Lower lobe of right lung (tissue), 2 donors: ENCODE data around the gene TST. TPM values are rescaled to one million over a fixed set of nuclear protein-coding genes. Genes with fewer than 3 reads are reported as not detected.

ENCODE experiments used
- ATAC-seq, 2 donors: fragments of 200-7000 bp; cut with Tn5 transposase; one replicate each; pipeline ENCODE4 v1.9.1; 2020 to 2022; ENCODE audit warnings: mild to moderate bottlenecking in 2 of 2, moderate library complexity in 2 of 2
- DNase-seq: peaks from one replicate; pipeline ENCODE4 v3.0.0-alpha.2; 2020
- H3K27ac ChIP-seq: fragments of 200-600 bp; one replicate; pipeline ENCODE4 v1.8.0; 2022
- H3K27me3 ChIP-seq: fragments of 200-600 bp; one replicate; pipeline ENCODE4 v1.8.0; 2022; ENCODE audit warnings: low read depth
- H3K36me3 ChIP-seq: fragments of 200-600 bp; one replicate; pipeline ENCODE4 v1.8.0; 2022; ENCODE audit warnings: mild to moderate bottlenecking
- H3K4me1 ChIP-seq: fragments of 200-600 bp; one replicate; pipeline ENCODE4 v1.8.0; 2022
- H3K4me3 ChIP-seq: fragments of 200-600 bp; one replicate; pipeline ENCODE4 v1.8.0; 2022; ENCODE audit warnings: mild to moderate bottlenecking
- H3K9me3 ChIP-seq: fragments of 200-600 bp; one replicate; pipeline ENCODE4 v1.8.0; 2022
- intact Hi-C: fragments of 100-400 bp; cut with DNase I; formaldehyde crosslinking; loops from one replicate; pipeline ENCODE4 v1.11.0; 2022
- total RNA-seq: library from RNA; stranded (reverse); fragmentation: NEBNext Ultra II Directional; extraction: Animal tissue kit (Norgen Biotek cat#: 25700); gene quantifications from one replicate; pipeline ENCODE4 v1.2.1, GENCODE V29; 2021
- TF ChIP-seq, protein P1 (sequence below): fragments of 200-600 bp; IDR thresholded peaks from one replicate; pipeline ENCODE4 v1.8.0; 2022; ENCODE audit warnings: antibody characterized with exemption, mild to moderate bottlenecking
- donor health status: DM: no; HTN: yes; CAD: no; lungs with severe emphysema.

TST gene
- total RNA-seq, 1 donor from 2014 or later = 48.3 TPM

DNA sequence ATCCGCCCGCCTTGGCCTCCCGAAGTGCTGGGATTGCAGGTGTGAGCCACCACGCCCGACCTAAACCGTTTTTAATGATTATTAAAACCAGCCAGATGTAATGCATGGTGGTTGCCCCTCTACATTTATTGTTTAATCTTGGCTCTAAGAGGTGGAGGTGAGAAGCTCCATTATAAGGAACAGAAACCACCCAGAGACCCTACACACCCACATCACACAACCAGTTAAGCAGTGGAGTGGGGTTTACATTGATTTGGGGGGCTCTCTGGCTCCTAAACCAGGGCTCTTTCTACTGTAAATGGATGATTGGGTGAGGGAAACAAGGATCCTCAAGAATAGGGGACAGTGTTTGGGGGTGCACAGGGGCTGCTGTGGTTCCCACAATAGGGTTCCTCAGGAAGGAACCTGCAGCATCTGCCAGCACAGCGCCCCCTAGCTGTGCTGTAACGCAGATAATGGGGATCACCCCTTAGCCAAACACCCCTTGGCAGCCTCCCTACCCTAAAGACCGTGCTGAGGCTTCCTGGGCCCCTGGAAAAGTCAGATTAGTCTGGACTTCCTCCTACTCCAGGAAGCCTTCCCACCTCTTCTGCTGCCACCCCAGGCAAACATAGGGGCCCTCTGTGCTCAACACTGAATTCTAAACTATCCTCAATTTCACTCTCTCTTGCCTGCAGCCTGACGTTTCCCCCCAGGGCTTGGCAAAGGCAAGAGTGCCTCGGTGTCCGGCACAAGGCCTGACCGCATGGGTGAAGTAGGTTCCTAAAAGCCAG is 2.6 kb upstream of the TST start:
- intact Hi-C loops = no loop called here
- TF ChIP-seq, protein P1, sequence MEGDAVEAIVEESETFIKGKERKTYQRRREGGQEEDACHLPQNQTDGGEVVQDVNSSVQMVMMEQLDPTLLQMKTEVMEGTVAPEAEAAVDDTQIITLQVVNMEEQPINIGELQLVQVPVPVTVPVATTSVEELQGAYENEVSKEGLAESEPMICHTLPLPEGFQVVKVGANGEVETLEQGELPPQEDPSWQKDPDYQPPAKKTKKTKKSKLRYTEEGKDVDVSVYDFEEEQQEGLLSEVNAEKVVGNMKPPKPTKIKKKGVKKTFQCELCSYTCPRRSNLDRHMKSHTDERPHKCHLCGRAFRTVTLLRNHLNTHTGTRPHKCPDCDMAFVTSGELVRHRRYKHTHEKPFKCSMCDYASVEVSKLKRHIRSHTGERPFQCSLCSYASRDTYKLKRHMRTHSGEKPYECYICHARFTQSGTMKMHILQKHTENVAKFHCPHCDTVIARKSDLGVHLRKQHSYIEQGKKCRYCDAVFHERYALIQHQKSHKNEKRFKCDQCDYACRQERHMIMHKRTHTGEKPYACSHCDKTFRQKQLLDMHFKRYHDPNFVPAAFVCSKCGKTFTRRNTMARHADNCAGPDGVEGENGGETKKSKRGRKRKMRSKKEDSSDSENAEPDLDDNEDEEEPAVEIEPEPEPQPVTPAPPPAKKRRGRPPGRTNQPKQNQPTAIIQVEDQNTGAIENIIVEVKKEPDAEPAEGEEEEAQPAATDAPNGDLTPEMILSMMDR = peak; percentile 75
- Histone ChIP-seq H3K4me3 (peak overlapping the region; percentile 2), H3K4me1 (peaks cover 65% of the 10 kb centered on the region), H3K9me3 (no peaks in the 10 kb centered on the region), H3K27me3 (no peaks in the 10 kb centered on the region), H3K27ac (no peak overlapping the region), H3K36me3 (peaks cover 36% of the 10 kb centered on the region)
- DNase-seq (peak; percentile 76), ATAC-seq (peak in 1 of 2 donors; percentile 14)

DNA sequence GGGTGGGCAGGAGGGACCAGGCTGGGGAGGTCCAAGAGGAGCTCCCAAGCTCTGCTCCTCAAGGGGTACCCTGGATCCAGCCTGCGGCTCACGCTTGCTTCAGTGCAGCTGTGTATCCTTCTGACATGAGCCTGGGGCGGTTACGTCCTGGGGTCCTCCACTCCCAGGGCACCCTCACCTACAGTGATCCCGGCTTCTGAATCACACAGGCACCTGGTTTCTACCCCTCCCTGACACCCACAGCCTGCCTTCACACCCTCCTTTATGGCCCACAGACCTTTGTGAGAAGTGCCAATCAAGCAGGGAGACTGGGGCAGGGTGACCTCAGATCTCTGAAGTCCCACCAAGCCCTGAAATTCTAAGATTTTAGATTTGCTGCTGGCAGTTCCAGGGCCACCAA is 1.8 kb upstream of the TST start:
- H3K4me1 ChIP-seq = peaks cover 73% of the 10 kb centered on the region
- intact Hi-C loops = no loop called here
- TF ChIP-seq, protein P1 = no peak

DNA sequence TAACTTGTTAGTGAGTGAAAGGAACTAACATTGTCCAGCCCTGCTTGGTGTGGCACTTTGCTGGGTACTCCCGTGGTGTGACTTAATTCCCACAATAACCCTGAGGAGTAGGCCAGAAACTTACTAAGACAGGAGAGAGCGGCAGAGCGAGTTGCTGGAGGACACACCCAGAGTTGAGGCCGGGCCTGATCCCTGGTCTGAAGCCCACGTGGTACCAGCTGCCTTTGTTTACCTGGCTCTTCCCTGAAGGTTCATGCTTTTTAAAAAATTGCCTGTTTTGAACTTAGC is 889 bp upstream of the TST start:
- H3K4me1 ChIP-seq = peaks cover 71% of the 10 kb centered on the region
- peaks cover 19% of the 10 kb centered on the region for H3K36me3 ChIP-seq
- TF ChIP-seq, protein P1 = no peak
- no peaks in the 10 kb centered on the region for H3K27me3 ChIP-seq
- no peaks in the 10 kb centered on the region for H3K9me3 ChIP-seq
- ATAC-seq (peak; percentile 32 to 57), DNase-seq (no peak)
- peak overlapping the region; percentile 94 for H3K4me3 ChIP-seq
- H3K27ac ChIP-seq = peak overlapping the region; percentile 91
- intact Hi-C loops = no loop called here

More for the DNA sequence above, 1.8 kb upstream of the TST start:
- ATAC-seq (no peak), DNase-seq (no peak)
- Histone ChIP-seq H3K36me3 (peaks cover 28% of the 10 kb centered on the region), H3K4me3 (peak overlapping the region; percentile 94), H3K27ac (no peak overlapping the region), H3K9me3 (no peaks in the 10 kb centered on the region), H3K27me3 (no peaks in the 10 kb centered on the region)

DNA sequence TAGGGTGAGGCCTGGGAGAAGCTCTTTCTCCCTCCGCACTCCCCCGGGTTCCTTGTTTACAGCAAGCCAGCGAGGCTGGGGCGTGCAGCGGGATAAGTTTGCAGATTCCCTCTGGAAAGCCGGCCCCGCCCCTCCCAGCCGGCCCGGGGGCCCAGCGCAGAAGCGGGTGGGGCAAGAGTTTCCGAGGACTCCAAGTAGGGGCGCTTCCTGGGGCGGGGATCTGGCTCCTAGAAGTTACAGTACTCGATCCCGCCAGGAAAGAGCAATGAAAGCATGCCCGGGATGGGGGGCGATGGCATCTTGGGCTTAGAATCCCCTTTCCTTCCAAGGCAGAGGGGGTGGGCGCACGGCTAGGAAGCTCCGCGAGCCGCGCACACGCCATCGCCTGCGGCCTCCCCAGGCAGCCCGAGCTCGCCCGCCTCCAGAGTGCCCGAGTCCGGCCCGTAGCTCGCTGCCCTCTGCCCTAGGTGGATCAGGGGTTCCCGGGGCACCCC is 385 bp downstream of the TST start:
- H3K9me3 ChIP-seq = no peaks in the 10 kb centered on the region
- DNase-seq (peak; percentile 76), ATAC-seq (peak; percentile 41 to 48)
- H3K4me3 ChIP-seq = peak overlapping the region; percentile 94
- H3K27ac ChIP-seq = peak overlapping the region; percentile 91
- intact Hi-C loops = no loop called here
- TF ChIP-seq, protein P1 = no peak
- peaks cover 8% of the 10 kb centered on the region for H3K36me3 ChIP-seq
- H3K4me1 ChIP-seq = peaks cover 69% of the 10 kb centered on the region
- no peaks in the 10 kb centered on the region for H3K27me3 ChIP-seq

DNA sequence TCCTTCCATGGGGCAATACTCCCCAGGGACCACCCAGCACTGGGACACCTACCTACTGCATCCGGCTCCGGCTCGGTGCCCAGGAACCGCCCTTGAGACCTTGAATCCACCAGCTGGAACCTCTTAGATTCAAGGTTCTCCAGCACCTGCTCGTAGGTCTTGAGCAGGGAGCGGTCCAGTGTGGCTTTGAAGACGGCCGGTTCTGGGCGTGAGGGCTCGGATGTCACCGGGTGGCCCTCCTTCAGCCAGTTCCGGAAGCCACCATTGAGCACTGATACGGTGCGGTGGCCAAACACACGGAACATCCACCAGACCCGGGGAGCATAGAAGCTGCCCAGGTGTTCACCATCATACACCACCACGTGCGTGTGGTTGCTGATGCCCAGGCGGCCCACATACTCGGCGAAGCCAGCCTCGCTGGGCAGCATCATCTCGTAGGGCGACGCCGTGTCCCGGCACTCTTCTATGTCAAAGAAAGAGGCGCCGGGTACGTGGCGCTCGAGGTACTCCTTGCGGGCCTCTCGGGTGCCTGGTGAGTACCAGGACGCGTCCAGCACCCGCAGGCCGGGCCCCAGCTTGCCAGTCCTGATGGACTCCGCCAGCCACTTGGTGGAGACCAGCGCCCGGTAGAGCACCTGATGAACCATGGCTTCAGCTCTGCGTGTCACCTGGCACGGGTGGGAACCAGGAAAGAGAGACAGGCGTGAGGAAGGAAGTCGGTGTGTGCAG is 997 bp downstream of the TST start:
- H3K27ac ChIP-seq = peak overlapping the region; percentile 91
- peaks cover 8% of the 10 kb centered on the region for H3K36me3 ChIP-seq
- H3K27me3 ChIP-seq = no peaks in the 10 kb centered on the region
- intact Hi-C loops = no loop called here
- H3K4me3 ChIP-seq = peak overlapping the region; percentile 94
- ATAC-seq (peak in 1 of 2 donors; percentile 7), DNase-seq (no peak)
- no peaks in the 10 kb centered on the region for H3K9me3 ChIP-seq
- TF ChIP-seq, protein P1 = no peak
- peaks cover 69% of the 10 kb centered on the region for H3K4me1 ChIP-seq
